HG03039 (cell line): ENCODE results near the gene LIMCH1.

Source experiments
- ATAC-seq: cut with Tn5 transposase; IDR thresholded peaks from one replicate; pipeline ENCODE4 v1.9.1; 2021; ENCODE audit warnings: mild to moderate bottlenecking, moderate library complexity; ENCODE audit not compliant: unreplicated experiment

Gene LIMCH1

GRCh38 chr4:41602886-41603498, 65.0 kb downstream of the LIMCH1 start:
- ATAC-seq, result no peak

GRCh38 chr4:41609851-41610250, 71.9 kb downstream of the LIMCH1 start:
- no peak for ATAC-seq

- no peak for ATAC-seq
Observed at GRCh38 chr4:41610474-41610873, 72.5 kb downstream of the LIMCH1 start.

- ATAC-seq, result no peak
Observed at GRCh38 chr4:41611124-41611838, 73.3 kb downstream of the LIMCH1 start.

DNA sequence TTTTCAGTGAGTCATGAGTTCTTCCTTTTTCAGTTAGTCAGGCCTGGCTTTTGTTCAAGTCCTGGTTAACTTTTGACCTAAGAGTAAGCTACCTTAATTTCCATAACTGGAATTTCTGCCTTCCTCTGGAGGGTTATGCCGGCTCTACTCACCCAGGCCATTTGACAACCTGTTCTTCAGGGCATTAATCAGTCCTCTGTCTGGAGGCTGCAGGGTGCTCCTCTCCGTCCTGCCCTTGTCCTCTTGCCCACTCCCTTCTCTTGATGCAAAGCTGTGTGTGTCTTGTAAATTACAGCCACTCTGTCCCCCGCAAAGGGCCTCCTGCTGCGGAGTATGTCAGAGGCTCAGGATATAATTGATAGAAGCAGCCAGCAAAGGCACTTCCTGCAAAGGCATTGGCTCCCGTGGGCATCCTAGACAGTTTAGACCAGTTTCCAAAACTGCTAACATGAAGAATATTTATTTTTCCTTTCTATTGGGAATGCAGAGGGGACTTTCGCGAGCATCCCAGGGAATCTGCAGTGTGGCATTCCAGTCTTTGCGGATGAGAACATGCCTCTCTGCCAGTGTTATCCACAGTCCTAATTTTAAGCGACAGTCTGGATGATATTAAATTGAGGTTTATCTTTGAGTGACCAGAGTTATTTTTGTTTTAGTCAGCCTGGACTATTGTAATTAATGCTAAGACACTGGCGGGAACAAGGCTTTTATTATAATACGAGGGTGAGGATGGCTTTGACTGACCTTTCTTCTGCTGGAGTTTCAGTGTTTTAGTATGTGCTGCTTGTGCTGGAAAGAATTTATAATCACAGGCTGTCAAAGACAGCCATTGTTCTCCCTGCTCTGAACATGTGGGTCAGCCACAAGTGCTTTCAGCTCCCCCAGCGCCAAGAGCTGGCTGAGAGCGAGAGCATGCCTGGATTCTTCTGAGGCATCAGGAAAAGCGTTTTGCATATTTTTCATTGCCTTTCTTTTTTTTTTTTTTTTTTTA, 74.2 kb downstream of the LIMCH1 start:
- no peak for ATAC-seq

DNA sequence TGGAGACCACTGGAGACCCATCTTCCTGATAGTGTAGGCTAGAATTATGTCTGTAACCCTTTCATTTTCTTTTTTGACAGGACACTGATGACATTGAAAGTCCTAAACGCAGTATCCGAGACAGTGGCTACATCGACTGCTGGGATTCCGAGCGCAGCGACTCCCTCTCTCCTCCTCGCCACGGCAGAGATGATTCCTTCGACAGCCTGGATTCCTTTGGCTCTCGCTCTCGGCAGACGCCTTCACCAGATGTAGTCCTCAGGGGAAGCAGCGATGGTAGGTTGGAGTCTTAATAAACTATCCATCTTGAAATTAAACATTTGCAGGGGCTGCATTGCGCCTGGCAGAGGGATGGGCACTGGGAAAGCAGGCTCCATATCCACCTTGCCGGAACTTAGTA, 75.4 kb downstream of the LIMCH1 start:
- ATAC-seq, result no peak

DNA sequence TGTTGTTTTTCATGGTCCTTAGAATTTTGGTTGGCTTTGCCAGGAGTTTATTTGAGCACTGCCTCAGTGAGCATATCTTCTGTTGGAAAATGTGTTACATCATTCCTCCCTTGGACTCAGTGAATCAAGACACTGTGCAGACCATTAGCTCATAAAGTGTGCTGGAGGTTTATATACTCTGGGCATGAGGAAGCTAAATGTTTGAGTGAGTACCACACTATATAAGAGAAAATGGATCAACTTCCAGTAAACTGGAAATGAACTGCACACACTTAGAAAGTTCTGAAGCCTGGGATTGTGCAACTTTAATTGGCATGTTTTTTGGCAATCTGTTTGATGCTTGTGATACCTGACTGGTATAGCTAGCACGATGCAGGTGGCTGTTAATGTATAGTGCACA, 75.9 kb downstream of the LIMCH1 start:
- no peak for ATAC-seq

GRCh38 chr4:41614519-41614918, 76.6 kb downstream of the LIMCH1 start:
- no peak for ATAC-seq

GRCh38 chr4:41619161-41619560, 81.2 kb downstream of the LIMCH1 start:
- ATAC-seq, result no peak

DNA sequence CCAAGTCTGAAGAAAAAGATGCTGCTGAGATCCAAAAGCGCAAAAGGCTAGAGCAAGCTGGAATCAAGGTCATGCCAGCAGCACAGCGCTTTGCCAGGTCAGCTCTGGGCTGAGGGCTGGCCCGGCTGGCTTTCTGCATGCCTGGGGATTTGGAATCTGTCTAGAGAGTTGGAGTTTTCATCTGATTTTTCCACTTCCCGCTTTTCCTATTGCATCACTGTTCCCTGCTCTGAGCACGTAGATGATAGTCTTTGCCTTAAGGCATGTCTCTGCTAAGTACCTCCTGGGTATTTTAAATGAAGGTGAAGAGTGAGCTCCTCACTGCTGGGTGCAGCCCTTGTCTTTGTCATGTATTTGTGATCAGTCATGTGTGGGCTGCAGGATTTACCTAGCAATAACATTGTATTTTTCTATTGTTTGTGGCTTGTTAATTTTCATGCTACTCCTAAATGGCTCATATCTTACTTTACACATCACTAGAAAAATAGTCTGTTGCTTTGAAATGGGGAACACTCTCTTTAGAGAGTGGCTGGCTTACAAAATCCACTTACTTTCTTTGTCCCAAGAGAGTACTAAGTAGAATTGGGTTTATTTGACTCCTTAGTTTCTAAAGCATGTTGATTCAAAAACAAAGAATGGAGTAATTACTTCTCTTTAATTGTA, 82.8 kb downstream of the LIMCH1 start:
- no peak for ATAC-seq

DNA sequence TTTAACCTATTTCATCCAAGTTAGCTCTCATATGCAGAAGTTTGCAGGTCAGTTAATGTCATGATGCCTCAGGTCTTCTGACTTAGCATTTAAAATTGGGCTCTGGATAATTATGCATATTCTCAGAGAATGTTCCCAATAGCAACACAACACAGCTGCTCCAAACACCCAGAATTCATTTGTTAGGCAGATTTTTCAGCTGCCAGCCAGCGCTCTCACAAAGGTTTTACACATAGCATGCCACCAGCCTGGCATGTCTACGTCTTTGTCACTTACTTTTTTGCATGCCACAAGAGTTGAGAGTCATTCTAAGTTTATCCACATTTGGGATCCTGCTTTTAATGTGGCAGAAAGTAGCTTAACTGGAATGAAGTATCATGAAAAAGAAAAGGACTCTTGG, 84.8 kb downstream of the LIMCH1 start:
- ATAC-seq, result no peak

DNA sequence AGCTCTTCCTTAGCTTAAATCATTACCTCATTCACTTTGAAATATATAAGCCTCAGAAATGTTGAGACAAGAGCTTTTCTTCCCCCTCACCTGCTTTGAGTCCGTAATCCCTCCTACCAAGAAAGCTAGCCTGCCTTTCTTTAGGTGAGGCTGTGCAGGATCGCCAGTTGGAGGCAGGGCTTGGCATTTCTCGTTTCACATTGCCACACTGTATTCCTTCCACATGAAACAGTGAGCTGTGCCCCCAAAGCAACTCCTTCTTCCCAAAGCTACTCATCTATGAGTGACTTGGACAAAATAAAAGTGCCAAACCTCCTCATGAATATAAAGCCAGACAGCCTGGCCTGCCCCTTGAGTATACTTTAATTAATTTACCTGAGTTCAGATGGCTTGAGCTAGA, 86.8 kb downstream of the LIMCH1 start:
- ATAC-seq, result no peak

DNA sequence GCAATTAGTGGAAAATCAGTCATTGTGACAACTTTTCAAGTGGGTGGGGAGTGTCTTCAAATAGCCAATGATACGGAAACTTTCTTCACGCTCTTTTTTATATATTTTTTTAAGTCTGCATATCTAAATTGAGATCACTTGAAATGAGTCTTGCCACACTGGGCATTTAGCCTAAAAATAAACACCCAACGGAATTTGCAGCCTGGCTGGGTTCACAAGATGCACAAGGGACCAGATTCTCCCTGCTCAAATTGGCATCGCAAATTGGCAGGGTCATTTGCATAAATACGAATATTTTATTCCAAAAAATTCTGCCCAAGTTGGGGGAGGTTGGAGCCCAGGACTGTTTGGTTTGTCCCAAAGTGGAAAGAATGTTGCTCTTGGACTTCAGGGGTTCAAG, 87.6 kb downstream of the LIMCH1 start:
- ATAC-seq, result no peak

DNA sequence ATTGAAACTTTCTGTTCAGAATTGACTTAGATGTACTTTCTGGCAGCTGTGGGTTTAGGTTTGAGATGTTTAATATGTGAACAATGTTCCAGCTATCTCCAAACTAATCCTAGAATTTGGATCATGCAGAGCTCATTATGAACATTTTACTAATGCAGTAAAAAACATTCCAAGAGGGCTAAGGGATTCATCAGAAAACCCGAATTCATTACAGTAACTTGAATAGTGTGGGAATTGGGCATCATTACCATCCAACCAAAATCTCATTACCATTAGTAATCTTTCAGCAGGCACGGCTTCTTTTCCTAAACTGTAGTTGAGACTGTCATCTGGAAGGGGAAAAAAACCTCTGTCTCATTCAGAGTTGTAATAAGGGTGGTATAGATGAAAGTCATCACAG, 91.0 kb downstream of the LIMCH1 start:
- ATAC-seq, result no peak

DNA sequence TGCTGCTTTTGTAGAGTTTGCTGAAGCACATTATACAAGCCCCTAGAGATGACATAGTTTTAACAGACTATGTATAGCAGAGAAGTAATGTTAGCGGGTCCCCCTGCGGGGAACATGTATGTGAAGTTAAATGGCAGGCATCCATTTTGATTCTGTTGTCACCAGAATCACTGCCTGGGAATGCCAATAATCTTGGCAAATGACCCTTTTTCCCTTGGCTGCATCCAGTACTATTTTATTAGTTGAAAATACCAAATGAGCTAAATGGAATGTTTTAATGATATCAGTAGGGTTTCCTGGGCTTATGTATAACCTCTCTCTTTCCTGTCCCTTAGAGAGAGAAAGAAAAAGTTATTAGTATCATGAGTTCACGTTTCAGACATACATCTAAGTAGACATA, 93.6 kb downstream of the LIMCH1 start:
- ATAC-seq, result no peak

DNA sequence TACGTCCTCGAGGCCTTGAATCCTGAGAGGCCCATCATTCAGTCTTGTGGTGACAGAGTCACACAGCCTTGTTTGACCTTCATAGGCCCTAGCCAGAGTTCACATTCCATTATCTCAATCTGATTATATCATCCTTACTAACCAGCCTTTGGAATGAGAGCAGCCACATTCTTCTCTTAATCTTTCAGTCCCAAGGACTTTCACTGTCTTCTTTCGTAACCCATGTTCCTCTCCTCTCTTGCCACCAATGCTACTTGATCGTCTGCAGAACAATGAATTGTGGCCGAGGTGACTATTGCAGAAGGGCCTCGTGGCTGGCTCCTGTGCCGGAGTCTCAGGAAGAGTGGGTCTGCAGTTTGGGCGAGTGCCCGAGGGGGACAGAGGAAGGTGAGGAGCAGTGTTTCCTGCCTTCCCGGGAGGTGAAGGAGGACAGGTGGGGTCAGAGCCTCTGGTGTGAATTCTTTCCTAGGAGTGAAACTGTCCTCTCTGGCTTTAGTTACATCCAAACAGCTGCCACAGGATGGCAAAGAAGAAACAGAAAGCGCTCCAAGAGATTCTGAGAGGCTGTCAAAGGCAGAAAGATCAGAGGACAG, 94.6 kb downstream of the LIMCH1 start:
- ATAC-seq, result no peak

- ATAC-seq, result no peak
Observed at GRCh38 chr4:41633321-41633720, 95.4 kb downstream of the LIMCH1 start.

GRCh38 chr4:41635441-41635840, 97.5 kb downstream of the LIMCH1 start:
- ATAC-seq, result no peak

GRCh38 chr4:41638203-41638602, 100.2 kb downstream of the LIMCH1 start:
- ATAC-seq, result no peak

- no peak for ATAC-seq
Observed at GRCh38 chr4:41638866-41639265, 100.9 kb downstream of the LIMCH1 start.

DNA sequence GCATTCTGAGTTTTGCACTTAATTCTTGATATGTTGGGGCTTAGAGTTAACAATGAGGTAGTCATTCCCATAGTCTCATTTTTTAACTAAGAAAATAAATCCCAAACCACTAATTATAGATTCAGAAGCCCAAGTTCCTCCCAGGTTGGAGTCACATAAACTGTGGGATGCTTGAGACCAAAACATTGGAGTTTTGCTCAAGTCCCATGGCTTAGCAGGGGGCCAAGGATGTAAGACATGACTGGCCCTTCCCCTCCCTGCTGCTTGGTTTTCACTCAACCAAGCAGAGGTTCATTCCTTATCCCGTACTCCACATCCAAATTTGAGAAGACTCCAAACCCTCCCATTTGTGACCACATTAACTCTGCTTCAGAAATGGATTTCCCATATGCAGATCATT, 101.3 kb downstream of the LIMCH1 start:
- no peak for ATAC-seq
